Cardiac muscle cell (in vitro differentiated cells and primary cell): Measurements from ENCODE around the gene ESAM. TPM values are rescaled to one million over a fixed set of nuclear protein-coding genes. Genes with fewer than 3 reads are reported as not detected.

ENCODE experiments used
- DNase-seq, 2 donors: peaks; one replicate each; pipeline versions ENCODE4 v3.0.0 to v3.0.0-alpha.2; 2010 to 2017; ENCODE audit warnings: low read depth in 1 of 2, low spot score in 1 of 2
- H3K27ac ChIP-seq: fragments of 200-600 bp; sonication (generic); 2 replicates; pipeline ENCODE4 v1.5.1; 2016
- H3K27me3 ChIP-seq: fragments of 200-600 bp; sonication (generic); 2 replicates; pipeline ENCODE4 v1.6.0; 2016; ENCODE audit warnings: control low read depth
- H3K36me3 ChIP-seq: fragments of 200-600 bp; sonication (generic); 2 replicates; pipeline ENCODE4 v1.5.1; 2016; ENCODE audit warnings: control low read depth
- H3K4me1 ChIP-seq: fragments of 200-600 bp; sonication (generic); 2 replicates; pipeline ENCODE4 v1.8.1; 2017; ENCODE audit warnings: low read depth, mild to moderate bottlenecking, mixed run types
- H3K4me3 ChIP-seq: fragments of 200-600 bp; sonication (generic); 2 replicates; pipeline ENCODE4 v1.5.1; 2016; ENCODE audit warnings: mild to moderate bottlenecking
- H3K9me3 ChIP-seq: fragments of 200-600 bp; sonication (generic); 2 replicates; pipeline ENCODE4 v1.5.1; 2017; ENCODE audit warnings: low read depth, mild to moderate bottlenecking, control low read depth
- polyA plus RNA-seq: library from polyadenylated mRNA; unstranded; fragments of >200 nt; fragmentation: Nextera tagmentation; extraction: Ambion mirVana; gene quantifications from 2 replicates; pipeline ENCODE4 v1.2.1, GENCODE V29; 2016
- total RNA-seq: library from RNA; depleted of rRNA; stranded (reverse); fragments of >200 nt; gene quantifications from 2 replicates; pipeline ENCODE4 v1.2.3, GENCODE V29; 2016
- TF ChIP-seq, protein P1 (sequence below): IDR thresholded peaks from 2 replicates; pipeline ENCODE4 v1.5.1; 2012; ENCODE audit warnings: low read depth, mild to moderate bottlenecking, low read length

Gene ESAM
- total and polyA plus RNA-seq, 2 experiments from 2014 or later = 1.8 to 3.3 TPM

DNA sequence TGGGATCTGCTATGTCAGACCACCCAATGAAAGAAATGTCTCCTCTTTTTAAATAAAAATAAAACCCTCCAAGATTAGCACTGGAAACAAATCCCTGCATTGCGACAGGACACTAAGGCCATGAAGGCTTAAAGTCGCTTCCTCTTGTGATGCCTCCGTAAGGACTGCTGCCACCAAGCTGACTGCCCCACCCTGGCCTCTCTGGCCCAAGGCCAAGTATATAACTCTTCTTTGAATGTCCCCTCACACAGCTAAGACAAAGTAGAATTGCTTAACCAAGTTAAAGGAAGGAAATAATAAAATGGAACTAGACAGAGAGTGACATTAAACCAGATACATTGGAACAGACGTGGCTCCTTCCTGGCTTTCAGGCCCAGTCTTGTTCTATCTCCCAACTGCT lies 29.9 kb downstream of the ESAM start:
- H3K27ac ChIP-seq = no peak overlapping the region
- H3K4me3 ChIP-seq = no peak overlapping the region
- H3K9me3 ChIP-seq = no peaks in the 10 kb centered on the region
- TF ChIP-seq, protein P1, sequence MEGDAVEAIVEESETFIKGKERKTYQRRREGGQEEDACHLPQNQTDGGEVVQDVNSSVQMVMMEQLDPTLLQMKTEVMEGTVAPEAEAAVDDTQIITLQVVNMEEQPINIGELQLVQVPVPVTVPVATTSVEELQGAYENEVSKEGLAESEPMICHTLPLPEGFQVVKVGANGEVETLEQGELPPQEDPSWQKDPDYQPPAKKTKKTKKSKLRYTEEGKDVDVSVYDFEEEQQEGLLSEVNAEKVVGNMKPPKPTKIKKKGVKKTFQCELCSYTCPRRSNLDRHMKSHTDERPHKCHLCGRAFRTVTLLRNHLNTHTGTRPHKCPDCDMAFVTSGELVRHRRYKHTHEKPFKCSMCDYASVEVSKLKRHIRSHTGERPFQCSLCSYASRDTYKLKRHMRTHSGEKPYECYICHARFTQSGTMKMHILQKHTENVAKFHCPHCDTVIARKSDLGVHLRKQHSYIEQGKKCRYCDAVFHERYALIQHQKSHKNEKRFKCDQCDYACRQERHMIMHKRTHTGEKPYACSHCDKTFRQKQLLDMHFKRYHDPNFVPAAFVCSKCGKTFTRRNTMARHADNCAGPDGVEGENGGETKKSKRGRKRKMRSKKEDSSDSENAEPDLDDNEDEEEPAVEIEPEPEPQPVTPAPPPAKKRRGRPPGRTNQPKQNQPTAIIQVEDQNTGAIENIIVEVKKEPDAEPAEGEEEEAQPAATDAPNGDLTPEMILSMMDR = no peak
- H3K27me3 ChIP-seq = peaks cover 47% of the 10 kb centered on the region
- no peaks in the 10 kb centered on the region for H3K4me1 ChIP-seq
- no peaks in the 10 kb centered on the region for H3K36me3 ChIP-seq
- DNase-seq = no peak

DNA sequence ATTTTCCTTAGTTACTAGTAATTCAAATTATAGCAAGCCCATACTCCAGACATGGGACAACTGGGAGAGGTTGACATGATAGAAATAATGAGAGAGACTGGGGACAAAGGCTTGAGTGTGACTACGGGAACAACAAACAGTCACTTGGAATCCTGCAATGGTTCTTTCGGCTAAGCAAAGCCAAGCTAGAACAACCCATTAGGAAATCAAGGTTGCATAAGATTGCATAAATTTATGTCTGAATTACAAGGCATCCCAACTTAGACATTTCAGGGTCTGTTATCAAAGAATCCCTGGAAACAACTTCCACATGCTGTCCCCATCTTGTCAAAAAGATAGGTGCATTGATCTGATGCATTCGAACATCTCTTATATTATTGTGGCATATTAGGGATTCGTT lies 32.5 kb downstream of the ESAM start:
- H3K27me3 ChIP-seq = peaks cover 24% of the 10 kb centered on the region
- no peak overlapping the region for H3K27ac ChIP-seq
- no peak overlapping the region for H3K4me3 ChIP-seq
- no peaks in the 10 kb centered on the region for H3K36me3 ChIP-seq
- no peak for DNase-seq
- H3K9me3 ChIP-seq = no peaks in the 10 kb centered on the region
- H3K4me1 ChIP-seq = peaks cover 15% of the 10 kb centered on the region
- TF ChIP-seq, protein P1 = no peak

DNA sequence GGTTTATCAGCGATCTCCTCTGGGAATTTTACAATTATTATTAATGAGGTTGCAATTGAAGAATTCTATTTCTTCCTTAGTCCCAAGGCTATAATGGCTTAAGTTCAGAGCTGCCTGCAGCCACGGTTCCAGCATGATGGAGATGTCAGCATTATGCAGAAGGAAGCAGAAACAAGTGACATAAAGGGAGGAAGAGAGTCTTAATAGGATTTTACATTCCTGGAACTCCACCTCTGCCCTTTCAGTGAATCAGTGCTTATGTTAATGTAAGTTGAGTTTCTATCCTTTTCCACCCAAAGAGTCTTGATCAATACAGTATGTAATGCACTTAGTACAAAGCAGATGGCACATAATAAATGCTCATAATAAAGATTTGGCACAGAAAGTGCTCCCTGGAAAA lies 34.0 kb downstream of the ESAM start:
- DNase-seq = no peak
- H3K27ac ChIP-seq = no peak overlapping the region
- no peaks in the 10 kb centered on the region for H3K36me3 ChIP-seq
- TF ChIP-seq, protein P1 = no peak
- peaks cover 15% of the 10 kb centered on the region for H3K4me1 ChIP-seq
- peaks cover 18% of the 10 kb centered on the region for H3K27me3 ChIP-seq
- no peaks in the 10 kb centered on the region for H3K9me3 ChIP-seq
- H3K4me3 ChIP-seq = no peak overlapping the region

DNA sequence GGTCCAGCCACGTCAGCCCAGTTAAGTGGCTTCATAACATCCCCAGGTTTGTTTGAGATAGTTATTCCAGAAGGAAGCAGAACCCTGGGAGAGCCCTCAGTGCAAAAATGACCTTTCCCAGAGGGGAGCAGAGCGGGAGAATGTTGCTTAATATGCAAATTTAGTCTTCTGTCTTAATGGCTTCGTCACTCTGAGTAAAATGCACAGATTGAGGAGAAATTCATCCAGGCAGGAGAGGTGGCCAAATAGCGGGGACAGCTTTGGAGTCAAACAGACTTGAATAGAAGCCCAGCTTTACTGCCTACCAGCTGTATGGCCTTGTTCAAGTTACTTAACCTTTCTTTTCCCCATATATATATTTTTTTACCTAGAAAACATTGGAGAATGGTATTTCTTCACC lies 34.6 kb downstream of the ESAM start:
- TF ChIP-seq, protein P1 = no peak
- H3K27ac ChIP-seq = no peak overlapping the region
- no peaks in the 10 kb centered on the region for H3K9me3 ChIP-seq
- H3K4me1 ChIP-seq = peaks cover 15% of the 10 kb centered on the region
- no peak overlapping the region for H3K4me3 ChIP-seq
- no peaks in the 10 kb centered on the region for H3K36me3 ChIP-seq
- no peak for DNase-seq
- peaks cover 21% of the 10 kb centered on the region for H3K27me3 ChIP-seq

DNA sequence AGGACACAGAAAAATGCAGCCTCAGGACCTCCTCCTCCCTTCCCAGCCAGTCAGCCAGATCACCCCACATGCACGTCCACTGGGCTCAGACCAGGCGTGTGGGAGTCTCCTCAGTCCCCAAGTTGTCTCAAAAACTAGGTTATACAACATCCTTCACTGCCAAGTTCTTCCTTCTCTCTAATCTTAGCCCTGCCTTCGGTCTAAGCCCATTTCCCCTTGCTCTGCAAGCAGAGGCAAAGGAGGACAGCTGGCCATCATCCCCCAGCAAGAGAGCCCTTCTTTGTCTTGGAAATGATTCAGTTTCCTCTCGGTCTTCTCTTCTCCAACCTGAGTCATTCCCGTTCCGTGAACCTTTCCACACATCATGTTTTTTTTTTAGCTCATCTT lies 36.4 kb downstream of the ESAM start:
- Histone ChIP-seq H3K4me3 (no peak overlapping the region), H3K27ac (no peak overlapping the region), H3K27me3 (peaks cover 39% of the 10 kb centered on the region), H3K9me3 (no peaks in the 10 kb centered on the region), H3K4me1 (peaks cover 15% of the 10 kb centered on the region), H3K36me3 (no peaks in the 10 kb centered on the region)
- TF ChIP-seq, protein P1 = no peak
- peak in 1 of 2 donors; percentile 76 for DNase-seq
